CD4-positive, alpha-beta T cell treated with Interleukin-10 for 1 hour (primary cell): Measurements from ENCODE around the gene USH2A.

Source experiments
- DNase-seq: peaks from one replicate; pipeline ENCODE4 v3.0.0-alpha.2; 2020

The USH2A gene

DNA sequence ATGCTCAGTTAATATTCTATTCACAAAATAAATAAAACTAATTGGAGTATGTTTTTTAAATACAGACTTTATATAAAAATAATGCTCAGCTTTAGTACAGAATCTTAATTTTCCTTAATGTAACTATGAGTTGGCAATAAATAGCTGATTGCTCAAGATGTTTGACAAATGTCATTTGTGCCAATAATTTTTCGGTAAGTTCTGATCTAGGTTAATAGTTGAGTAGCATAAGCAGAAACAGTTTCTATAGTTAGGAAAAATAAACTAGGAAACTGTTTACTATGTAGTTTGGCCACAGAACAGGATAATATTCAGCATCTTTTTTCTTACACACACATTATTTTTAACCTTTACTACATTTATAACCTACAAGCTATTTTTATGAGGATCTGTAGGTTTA, 815.8 kb downstream of the USH2A start:
- DNase-seq, result no peak

DNA sequence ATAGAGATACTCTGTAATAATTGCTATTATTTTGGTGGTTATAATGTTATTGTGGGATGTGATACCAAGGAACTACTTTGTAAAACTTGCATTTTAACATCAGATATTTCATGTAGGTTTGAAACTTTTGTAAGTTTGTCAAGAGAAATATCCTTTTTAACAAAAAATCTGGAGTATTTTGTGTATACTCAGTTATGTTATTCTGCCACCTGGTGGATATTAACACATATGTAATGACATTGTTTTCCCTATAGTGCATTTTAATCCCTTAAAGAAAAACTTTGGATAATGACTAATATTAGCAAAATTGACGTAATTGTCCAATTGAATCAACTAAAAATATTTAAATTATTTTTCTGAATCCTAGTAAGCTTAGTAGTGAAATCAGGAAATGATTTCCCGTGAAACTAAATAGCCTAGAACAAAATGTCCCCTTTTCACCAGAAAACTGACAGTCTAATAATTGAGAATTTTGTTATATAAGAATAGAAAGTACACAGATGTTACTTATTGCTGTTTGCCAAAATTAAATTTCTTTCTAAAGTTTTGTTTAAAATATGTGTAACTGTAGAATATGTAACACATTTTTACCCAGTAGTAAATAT, 816.6 kb downstream of the USH2A start:
- DNase-seq, result no peak

DNA sequence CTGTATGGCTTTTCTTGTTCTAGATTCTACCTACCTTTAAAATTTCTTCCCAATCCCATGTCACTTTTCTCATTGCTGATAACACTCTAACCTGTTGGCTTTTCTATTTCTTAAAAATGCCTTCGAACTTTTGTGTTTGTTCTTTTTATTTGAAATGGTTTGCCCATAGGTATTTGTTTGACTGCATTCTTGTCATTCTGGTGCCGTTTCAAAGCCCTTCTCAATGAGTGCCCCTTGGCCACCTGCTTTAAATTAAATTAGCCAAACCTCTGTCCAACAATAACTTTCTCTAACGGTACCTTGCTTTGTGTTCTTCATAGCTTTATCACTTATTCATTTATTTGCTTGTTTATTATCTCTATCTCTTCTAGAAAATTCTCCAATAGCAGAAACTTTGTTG, 817.2 kb downstream of the USH2A start:
- no peak for DNase-seq

DNA sequence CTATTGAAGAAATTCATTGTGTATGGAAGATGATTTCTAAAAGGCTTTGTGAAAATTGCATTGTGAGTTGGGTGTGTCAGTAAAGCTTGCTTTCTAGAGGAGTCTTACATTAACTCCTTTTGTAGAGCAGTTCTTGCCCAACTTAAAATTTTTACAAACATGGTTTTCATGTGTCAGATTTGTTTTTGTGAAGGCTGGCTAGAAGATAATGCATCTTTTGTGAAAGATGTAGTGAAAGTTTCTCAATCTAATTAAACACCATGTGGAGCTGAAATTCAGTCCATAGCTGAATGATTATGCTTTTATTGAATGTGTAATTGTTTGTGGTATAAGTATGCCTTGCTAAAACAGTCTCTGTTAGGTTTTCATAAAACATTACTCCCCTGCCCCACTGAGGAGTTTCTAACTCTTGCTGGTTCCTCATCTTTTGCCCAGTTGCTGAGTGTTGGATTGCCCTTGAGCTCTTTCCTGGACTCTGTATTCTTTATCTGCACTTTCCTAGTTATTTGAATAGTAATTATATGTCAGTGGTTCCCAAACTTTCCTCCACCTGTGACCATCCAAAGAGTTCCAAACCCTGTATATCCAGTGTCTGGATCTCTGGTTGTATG, 818.1 kb downstream of the USH2A start:
- DNase-seq, result no peak

DNA sequence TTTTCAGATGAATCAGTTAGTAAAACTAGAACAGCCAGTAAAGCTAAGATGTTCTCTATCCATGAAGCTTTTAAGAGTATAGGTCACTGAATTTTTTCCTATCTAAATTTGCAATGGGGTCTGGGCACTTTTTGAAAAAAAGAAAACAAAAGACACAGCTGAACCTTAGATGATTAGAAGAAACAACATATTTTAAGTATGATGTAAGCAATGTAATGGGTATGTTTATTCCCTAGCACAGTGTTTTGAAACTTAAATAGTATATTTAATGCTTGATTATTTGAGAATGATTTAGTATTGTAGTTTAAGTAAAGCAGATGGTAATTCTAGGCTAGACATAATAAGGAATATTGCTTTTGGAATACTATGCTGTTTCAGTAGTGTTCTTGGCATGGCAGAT, 819.9 kb downstream of the USH2A start:
- DNase-seq, result no peak

DNA sequence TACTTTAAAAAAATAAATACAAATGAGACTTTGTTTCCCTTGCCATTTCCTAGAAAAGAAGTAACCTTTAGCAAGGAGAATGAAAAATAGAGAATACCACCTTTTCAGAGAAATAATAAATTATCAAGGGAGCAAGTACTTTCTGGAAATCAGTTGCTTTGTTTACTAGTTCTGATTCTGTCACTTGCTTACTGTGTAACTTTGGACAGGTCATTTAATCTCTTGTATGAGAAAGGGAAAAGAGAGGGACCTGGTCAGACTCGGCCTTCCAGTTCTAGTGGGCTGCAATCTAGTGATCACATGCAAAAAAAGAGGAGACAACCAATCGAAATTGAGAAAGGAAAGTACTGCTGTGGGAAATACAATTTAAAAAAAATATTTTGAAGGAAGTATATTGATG, 822.0 kb downstream of the USH2A start:
- DNase-seq, result no peak

DNA sequence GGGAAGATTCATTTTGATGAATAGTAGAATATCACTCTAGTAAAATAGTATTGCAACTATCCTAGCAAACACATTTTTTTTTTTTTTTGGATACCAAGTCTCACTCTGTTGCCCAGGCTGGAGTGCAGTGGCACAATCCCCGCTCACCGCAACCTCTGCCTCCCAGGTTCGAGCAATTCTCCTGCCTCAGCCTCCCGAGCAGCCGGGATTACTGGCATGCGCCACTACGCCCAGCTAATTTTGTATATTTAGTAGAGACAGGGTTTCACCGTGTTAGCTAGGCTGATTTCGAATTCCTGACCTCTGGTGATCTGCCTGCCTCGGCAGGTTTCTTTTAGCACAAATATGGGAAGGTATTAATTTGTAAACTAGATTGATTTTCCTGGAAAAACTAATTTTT, 822.4 kb downstream of the USH2A start:
- no peak for DNase-seq

DNA sequence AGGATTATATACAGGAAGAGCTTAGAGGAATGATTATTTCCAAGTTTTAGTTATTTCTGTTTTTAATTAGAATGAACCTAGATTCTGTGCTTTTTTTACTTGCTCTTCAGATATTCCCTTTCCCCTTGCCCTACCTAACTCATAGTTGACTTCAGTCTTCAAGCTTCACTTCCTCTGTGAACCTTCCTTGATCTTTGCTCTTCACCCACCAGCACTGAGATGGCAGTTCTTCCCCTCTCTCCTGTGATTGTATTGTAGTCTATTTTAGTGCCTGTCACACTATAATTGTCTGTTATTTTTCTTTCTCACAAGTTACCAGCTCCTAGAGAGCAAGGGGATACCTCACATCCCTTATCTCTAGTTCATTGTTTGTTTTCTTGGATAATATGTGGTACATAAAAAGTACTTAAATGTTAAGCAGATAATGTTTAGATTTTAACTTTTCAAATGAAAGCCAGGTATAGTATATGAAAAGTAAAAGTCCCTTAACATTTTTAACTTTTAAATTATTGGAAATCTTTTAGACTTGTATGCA, 822.9 kb downstream of the USH2A start:
- DNase-seq, result no peak

DNA sequence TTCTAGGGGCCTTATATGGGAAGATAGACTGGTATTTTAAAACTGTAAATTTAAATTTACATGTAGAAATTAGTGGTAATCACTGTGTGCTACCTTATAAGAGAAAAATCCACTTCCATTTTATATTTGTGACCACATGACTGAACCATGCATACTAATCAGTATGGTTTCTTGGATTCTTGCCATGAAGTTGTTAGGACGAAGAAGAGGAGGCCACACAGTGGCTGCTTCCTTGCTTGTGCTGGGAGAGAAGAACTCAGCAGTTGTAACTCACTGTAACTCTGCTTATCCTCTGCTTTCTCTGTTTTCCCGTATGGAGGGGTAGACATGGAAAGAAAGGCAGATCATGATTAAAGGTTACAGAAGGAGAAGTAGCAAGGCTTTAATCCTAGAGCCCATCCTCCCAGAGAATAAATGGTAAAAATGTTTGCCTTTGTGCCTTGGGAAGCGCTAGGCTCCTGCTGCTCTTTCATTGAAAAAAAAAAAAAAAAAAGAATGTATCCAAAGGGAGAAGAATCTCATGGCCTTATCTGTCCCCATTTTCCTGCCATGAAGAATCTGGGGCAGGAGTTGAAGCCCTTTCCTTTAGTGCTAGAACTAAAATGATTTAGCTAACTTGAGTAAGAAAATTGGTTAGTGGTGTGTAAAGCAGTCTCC, 823.7 kb downstream of the USH2A start:
- no peak for DNase-seq

DNA sequence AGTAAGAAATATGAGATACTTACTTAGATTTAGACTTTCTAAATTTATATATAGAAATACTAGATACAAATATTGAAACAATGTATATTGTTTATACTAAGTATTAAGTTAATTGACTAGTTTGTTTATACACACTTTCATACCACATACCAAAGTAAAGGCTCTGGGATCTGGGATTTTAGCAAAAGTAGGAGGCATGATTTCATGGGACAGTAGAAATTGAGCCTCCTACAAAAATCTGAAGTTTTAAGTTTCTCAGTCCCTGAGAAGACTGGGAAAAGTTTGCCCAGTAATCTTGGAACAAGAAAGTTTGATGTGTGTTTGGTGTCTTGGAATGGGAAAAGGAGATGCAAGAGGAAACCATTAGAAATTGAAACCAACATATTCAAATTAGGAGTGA, 825.3 kb downstream of the USH2A start:
- DNase-seq, result no peak

DNA sequence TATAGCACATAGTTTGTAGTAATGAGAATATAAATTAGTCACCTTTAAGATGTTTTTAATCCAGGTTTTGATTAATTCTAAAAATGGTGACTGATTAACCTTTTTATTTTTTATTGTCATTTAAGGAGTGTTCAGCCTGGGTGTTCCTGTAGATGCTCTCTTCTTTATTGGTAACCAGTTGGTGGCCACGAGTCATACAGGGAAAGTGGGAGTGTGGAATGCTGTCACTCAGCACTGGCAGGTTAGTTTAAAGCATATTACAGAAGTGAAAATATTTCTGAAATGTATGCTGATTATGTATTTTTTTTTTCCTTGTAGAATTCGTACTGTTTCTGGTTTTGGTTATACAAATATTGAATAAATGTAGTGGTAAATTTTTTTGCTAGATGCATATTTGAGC, 828.0 kb downstream of the USH2A start:
- DNase-seq, result no peak

DNA sequence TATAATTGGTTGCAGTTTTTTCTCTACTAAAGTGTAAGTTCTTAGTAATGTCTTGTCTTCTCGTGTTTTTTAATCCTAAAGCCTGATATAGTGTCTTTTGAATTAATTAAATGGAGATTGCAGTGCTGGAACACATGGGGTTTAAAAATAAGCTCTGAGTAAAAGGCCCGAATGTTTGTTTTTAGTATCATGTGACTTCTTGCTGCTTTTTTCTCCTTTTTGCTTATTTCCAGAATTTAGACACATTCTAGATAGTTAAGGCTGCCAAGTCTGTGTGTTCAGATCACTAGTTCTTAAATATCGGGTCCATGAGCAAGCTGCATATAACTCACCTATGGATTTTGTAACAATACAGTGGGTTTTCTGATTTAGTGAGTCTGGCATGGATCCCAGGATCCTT, 828.6 kb downstream of the USH2A start:
- no peak for DNase-seq

DNA sequence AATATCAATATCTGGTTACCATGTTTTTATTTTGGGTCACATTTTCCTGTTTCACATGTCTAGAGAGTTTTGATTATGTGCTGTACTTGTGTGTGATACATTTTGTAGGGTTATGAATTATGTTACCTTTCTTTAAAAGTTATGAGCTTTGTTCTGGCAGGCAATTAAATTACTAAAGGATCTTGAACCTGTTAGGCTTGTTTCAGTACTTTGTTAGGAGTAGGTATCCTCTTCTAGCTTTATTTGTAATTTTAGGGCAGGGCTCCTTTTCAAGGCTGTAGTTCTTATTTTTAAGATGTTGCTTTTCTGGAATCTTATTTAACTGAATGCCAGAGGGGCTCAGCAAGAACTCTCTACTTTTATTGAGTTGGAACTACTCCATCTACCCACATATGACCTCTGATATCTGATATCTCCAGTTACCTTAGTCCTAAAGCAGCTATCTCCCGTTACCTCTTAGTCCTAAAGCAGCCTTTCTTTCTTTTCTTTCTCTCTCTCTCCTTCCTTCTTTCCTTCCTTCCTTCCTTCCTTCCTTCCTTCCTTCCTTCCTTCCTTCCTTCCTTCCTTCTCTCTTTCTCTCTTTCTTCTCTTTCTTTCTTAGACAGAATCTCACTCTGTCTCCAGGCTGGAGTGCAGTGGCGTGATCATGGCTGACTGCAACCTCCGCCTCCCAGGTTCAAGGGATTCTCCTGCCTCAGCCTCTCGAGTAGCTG, 832.3 kb downstream of the USH2A start:
- no peak for DNase-seq

DNA sequence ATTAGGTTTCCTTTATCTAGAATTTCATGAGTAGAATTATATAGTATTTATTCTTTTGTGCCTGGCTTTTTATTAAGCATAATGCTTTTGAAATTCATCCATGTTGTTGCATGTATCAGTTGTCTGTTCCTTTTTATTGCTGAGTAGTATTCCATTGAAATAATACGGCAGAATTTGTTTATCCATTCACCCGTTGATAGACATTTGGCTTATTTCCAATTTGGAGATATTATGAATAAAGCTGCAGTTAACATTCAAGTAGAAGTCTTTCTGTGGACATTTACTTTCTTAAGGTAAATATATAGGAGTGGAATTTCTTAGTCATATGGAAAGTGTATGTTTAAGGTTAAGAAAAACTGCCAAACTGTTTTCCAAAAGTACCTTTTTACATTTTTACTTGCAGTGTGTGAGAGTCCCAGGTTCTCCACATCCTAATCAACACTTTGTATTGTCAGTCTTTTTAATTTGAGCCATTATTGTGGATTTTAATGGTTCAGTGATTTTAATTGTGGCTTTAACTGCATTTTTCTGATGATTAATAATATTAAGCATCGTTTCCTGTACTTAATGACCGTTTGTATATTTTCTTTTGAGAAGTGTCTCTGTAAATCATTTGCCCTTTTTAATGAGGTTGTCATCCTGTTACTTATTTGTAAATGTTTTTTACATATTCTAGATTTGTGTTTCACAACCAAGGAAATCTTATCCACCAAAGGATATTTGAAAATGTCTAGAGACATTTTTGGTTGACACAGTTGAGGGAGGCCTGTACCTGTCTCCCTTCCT, 833.4 kb downstream of the USH2A start:
- DNase-seq, result no peak

DNA sequence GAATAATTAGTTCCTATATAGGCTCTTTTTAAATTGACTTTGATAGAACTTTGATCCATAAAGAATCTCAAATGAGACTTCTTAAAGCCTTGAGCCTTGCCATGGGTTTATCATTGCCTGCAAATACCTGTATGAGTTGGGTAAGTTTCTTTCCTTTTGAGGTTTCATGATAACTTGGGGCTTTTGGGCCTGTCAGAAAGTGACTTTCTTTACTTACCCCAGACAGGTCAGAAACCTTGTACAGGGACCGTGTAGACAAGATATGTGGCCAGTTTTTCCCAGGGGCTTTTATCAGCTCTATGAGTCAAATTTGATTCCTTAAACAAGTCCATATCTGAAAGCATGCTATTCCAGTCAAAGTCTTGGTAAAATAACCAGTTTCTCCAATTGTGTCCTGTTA, 838.9 kb downstream of the USH2A start:
- no peak for DNase-seq

DNA sequence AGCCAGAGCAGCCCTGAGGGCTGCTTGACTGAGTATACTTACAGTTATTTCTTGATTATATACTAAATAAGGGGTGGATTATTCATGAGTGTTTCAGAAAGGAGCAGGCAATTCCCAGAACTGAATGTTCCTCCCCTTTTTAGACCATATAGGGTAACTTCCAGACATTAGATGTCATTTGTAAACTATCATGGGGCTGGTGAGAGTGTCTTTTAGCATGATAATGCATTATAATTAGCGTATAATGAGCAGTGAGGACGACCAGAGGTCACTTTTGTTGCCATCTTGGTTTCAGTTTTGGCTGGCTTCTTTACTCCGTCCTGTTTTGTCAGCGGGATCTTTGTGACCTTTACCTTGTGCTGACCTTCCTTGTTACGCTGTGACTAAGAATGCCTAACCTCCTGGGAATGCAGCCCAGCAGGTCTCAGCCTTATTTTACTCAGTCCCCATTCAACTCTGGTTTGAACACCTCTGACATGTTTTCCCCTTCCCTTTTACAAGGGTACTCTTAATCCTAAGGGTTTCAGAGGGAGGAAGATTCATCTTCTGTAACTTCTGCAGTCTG, 840.0 kb downstream of the USH2A start:
- DNase-seq, result no peak

DNA sequence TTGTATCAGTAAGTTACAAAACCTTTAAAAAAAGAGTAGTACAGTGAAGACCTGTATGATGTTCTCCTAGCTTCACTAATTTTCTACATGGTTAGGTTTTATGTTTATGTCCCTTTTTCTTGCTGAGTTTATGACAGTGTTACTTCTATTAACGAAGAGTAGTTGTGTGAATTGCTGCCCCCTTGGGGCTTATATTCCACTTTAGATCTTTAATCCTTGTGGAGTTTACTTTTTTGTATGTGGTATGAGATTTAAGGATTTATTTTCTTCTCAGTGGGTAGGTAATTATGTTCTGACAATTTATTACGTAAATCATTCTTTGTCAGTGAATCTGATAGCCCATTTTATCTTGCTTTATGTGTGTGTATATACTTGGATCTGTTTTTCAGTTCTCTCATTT, 841.4 kb downstream of the USH2A start:
- no peak for DNase-seq
